HG02852 (cell line): ENCODE results near the gene RAPGEF5.

Experiments used
- ATAC-seq: cut with Tn5 transposase; IDR thresholded peaks from one replicate; pipeline ENCODE4 v1.9.1; 2021; ENCODE audit warnings: mild to moderate bottlenecking, moderate library complexity; ENCODE audit not compliant: unreplicated experiment

RAPGEF5 gene

GRCh38 chr7:22167482-22167881 is 189.5 kb downstream of the RAPGEF5 start:
- no peak for ATAC-seq

- no peak for ATAC-seq
Measured at GRCh38 chr7:22166928-22167327, 190.0 kb downstream of the RAPGEF5 start.

- ATAC-seq: no peak
Measured at GRCh38 chr7:22159341-22159740, 197.6 kb downstream of the RAPGEF5 start.

- ATAC-seq: no peak
Measured at GRCh38 chr7:22157552-22157951, 199.4 kb downstream of the RAPGEF5 start.

- ATAC-seq: no peak
Measured at GRCh38 chr7:22156205-22156604, 200.7 kb downstream of the RAPGEF5 start.

GRCh38 chr7:22154143-22154529 is 202.8 kb downstream of the RAPGEF5 start:
- no peak for ATAC-seq

- no peak for ATAC-seq
Measured at GRCh38 chr7:22153432-22154142, 203.4 kb downstream of the RAPGEF5 start.

- no peak for ATAC-seq
Measured at GRCh38 chr7:22152690-22153089, 204.3 kb downstream of the RAPGEF5 start.

- ATAC-seq: no peak
Measured at GRCh38 chr7:22151901-22152300, 205.1 kb downstream of the RAPGEF5 start.

GRCh38 chr7:22150221-22150620 is 206.7 kb downstream of the RAPGEF5 start:
- ATAC-seq: no peak

- ATAC-seq: no peak
Measured at GRCh38 chr7:22147868-22148267, 209.1 kb downstream of the RAPGEF5 start.

- no peak for ATAC-seq
Measured at GRCh38 chr7:22146961-22147512, 209.9 kb downstream of the RAPGEF5 start.

- ATAC-seq: no peak
Measured at GRCh38 chr7:22144950-22145349, 212.0 kb downstream of the RAPGEF5 start.

GRCh38 chr7:22143491-22143890 is 213.5 kb downstream of the RAPGEF5 start:
- no peak for ATAC-seq

GRCh38 chr7:22142572-22142971 is 214.4 kb downstream of the RAPGEF5 start:
- ATAC-seq: no peak

GRCh38 chr7:22141355-22141754 is 215.6 kb downstream of the RAPGEF5 start:
- ATAC-seq: no peak

GRCh38 chr7:22140578-22140977 is 216.4 kb downstream of the RAPGEF5 start:
- ATAC-seq: no peak

GRCh38 chr7:22138886-22139285 is 218.1 kb downstream of the RAPGEF5 start:
- no peak for ATAC-seq

GRCh38 chr7:22138106-22138505 is 218.8 kb downstream of the RAPGEF5 start:
- ATAC-seq: no peak

GRCh38 chr7:22137466-22137865 is 219.5 kb downstream of the RAPGEF5 start:
- ATAC-seq: no peak

GRCh38 chr7:22137026-22137425 is 219.9 kb downstream of the RAPGEF5 start:
- ATAC-seq: no peak

GRCh38 chr7:22129819-22130580 is 227.0 kb downstream of the RAPGEF5 start:
- ATAC-seq: no peak
